Nucleus accumbens (tissue), 56 donors: ENCODE measurements around the gene CCDC9.
"Not testable (repeated sequence)": the region's sequence is repeated elsewhere in the genome, so short reads cannot be mapped to it uniquely, and the experiment has no call there.

Experiments used
- DNase-seq, 56 donors: peaks; one replicate each; lab custom pipeline; 2025; lab: John Stamatoyannopoulos, UW

Gene CCDC9

GRCh38 chr19:47231215-47232054 lies 24.9 kb upstream of the CCDC9 start:
- peak in 52 of 56 donors; percentile 23 to 89 (median 66) for DNase-seq

DNA sequence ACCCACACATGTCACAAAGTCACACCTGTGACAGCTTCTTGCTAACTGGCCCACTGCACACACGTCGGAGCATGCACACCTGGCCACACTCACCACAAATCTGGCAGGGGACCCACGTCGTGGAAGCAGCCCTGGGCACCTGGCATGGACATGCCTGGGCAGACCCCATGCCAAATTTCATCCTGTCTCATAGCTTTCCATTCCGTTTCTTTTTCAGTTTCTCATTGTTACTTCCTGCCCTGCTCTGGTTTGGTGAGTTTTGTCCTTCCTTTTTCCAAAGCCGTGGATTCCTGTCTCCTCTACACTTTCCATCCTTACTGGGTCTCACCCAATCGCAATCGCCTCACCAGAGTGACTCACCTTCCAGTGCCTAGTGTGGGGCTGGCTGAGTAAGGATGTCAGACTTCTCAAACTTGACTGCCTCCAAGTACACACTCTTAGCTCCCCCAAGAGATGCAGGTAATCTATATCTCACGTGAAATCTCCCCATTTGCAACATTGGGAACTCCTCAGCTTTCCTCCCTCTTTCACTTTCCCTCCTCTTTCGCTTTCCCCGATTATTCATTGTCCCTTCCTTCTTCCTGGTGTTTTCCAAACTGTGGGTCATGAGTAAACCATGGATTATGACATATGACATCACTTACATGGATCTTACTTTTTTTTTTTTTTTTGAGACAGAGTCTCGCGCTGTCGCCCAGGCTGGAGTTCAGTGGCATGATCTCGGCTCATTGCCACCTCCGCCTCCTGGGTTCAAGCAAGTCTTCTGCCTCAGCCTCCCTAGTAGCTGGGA lies 23.7 kb upstream of the CCDC9 start:
- no peak for DNase-seq

DNA sequence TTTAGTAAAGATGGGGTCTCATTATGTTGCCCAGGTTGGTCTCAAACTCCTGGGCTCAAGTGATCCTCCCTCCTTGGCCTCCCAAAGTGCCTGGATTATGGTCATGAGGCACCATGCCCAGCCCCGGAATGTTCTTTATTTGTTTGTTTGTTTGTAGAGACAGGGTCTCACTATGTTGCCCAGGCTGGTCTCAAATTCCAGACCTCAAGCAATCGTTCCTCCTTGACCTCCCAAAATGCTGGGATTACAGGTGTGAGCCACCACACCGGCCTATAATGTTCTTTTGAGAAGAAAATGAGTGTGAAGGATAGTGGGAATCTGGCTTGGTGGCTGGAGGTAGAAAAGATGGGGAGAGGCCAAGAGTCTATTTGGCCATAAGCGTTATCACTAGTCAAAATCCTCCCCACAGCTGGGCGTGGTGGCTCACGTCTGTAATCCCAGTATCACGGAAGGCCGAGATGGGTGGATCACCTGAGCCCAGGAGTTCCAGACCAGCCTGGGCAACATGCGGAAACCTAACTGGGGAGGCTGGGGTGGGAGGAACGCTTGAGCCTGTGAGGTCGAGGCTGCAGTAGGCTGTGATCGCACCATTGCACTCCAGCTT lies 20.2 kb upstream of the CCDC9 start:
- no peak for DNase-seq

DNA sequence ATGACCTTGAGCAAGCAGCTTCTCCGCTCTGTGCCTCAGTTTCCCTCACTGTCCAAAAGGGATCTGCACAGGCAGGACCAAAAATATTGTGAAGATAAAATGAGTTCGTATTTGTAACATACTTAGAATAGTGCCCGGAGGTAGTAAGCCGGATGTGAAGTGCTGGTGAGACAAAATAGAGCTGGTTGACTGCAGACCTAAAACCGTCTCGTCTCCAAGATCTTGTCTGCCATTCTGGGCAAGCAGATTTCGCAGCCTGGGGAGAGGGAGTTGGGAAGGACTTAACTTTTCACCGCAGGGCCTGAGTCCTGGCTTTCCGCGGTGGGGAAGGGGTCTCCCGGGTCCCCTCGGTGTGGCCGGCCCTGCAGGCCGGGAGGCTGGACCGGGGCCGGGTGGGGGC lies 17.2 kb upstream of the CCDC9 start:
- DNase-seq = peak in 3 of 56 donors; percentile 13 to 42 (median 28)

- DNase-seq = peak in 55 of 56 donors; percentile 16 to 91 (median 75)
These were observed 16.6 kb upstream of the CCDC9 start for GRCh38 chr19:47239610-47240296.

- no peak for DNase-seq
These were observed 15.8 kb upstream of the CCDC9 start for GRCh38 chr19:47240556-47240955.

DNA sequence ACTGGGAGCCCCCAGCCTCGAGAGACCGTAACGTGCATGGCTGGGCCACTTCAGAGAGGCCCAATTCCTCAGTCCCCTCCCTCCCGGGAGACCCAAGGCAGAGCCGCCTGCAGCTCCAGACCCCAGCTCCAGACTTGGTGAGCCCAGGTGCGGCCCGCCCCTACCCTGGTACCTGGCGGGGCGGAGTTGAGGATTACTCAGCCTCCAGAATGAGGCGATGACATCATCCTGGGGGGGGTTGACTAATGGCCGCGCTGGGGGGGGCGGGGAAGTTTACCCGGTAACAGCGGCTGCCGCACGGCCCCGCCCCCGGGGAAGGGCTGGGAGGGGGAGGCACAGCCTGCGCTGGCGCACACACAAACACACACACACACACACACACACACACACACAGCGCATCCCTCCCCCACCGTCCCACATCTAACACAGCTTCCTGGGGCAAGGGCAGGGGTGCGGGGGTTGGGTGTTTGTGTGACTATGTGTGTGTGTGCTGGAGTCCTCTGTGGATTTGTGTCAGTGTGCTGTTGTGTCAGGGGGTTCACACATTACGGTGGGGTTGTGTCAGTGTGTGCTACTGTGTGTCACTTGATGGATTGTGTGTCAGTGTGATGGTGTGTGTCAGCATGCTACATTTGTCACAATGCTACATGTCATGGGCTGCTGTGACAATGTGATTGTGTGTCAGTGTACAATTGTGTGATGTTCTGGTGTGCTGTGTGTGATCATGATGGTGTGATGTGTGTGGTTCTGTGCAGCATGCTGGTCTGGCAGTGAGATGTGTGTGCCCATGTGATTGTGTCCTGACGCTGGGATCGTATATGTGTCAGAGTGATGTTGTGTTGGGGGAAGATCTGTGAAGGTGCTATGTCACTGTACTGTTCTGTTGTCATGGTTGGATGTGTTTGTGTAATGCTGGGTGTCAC lies 15.1 kb upstream of the CCDC9 start:
- peak in 41 of 56 donors; percentile 2 to 84 (median 48) for DNase-seq

GRCh38 chr19:47241919-47242577 lies 14.3 kb upstream of the CCDC9 start:
- DNase-seq = no peak

DNA sequence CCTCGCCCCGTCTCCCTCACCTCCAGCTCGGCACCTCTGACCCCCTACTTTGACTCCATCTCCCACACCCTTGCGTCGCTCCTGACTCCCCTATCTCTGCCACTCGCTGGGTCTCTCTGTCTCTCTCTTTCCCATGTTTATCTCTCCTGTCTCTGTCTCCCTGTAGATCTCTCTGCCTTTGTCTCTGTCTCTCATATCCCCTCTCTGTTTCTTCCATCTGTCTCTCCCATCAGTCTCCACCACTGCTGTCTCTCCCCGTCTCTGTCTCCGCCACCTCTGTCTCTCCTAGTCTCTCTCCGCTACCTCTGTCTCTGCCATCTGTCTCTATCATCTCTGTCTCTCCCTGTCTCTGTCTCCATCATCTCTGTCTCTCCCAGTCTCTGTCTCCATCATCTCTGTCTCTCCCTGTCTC lies 13.0 kb upstream of the CCDC9 start:
- DNase-seq = no peak

DNA sequence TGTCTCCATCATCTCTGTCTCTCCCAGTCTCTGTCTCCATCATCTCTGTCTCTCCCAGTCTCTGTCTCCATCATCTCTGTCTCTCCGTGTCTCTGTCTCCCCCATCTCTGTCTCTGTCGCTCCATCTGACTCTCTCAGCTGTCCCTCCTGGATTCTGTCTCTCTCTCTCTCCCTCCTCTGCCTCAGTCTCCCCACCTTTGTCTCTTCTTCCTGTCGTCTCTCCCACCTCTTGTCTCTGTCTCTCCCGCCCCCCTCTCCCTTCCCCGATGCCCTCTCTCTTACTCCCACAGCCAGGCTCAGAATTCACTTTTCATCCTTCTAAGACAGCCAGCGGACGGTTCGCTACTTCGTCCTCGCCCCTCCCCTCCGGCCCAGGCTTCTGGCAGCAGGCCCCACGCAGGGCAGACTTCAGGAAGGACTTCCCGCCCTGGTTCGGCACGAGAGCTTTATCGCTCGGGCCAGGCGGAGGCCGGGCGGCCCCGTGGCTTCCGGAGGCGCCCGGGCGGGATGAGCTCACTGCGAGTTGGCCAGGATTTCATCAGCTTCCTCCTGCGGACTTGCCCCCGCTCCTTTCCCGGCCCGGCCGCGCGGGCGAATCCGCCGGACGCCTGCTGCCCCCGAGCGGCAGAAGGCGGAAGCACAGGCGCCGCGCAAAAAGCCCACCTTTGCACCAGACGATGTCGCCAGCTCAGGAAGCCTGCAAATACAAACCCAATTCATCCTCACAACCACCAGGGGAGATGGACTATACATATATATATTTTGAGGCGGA lies 12.4 kb upstream of the CCDC9 start:
- peak in 53 of 56 donors; percentile 17 to 86 (median 67) for DNase-seq

GRCh38 chr19:47247308-47247990 lies 8.9 kb upstream of the CCDC9 start:
- DNase-seq = peak in 45 of 56 donors; percentile 5 to 86 (median 42)

DNA sequence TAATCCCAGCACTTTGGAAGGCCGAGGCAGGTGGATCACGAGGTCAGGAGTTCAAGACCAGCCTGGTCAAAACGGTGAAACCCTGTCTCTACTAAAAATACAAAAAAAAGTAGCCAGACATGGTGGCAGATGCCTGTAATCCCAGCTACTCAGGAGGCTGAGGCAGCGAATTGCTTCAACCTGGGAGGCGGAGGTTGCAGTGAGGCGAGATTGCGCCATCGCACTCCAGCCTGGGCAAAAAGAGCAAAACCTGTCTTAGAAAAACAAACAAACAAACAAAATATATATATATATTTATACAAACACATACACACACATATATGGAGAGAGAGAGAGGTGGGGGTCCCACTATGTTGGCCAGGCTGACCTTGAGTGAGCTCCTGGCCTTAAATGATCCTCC lies 3.3 kb upstream of the CCDC9 start:
- DNase-seq = not testable (repeated sequence)

DNA sequence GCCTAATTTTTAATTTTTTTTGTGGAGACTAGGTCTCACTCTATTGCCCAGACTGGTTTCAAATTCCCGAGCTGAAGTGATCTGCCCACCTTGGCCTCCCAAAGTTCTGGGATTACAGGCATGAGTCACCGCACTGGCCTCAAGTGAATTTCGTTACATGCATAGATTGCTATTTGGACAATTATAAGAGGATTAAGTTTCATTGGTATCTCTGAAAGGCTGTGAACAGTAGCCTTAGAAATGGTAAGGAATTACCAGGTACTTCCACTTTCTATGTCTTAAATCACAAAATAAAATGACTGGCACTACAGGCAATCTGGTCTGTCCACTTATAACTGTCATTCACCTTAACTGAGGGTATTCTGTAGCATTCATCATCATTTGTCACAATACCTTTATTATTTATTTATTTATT lies 2.9 kb upstream of the CCDC9 start:
- DNase-seq = no peak

- no peak for DNase-seq
These were observed 2.4 kb upstream of the CCDC9 start for GRCh38 chr19:47253970-47254369.

- DNase-seq = peak; percentile 95 to 100 (median 100)
These were observed 527 bp downstream of the CCDC9 start for GRCh38 chr19:47256693-47257410.

DNA sequence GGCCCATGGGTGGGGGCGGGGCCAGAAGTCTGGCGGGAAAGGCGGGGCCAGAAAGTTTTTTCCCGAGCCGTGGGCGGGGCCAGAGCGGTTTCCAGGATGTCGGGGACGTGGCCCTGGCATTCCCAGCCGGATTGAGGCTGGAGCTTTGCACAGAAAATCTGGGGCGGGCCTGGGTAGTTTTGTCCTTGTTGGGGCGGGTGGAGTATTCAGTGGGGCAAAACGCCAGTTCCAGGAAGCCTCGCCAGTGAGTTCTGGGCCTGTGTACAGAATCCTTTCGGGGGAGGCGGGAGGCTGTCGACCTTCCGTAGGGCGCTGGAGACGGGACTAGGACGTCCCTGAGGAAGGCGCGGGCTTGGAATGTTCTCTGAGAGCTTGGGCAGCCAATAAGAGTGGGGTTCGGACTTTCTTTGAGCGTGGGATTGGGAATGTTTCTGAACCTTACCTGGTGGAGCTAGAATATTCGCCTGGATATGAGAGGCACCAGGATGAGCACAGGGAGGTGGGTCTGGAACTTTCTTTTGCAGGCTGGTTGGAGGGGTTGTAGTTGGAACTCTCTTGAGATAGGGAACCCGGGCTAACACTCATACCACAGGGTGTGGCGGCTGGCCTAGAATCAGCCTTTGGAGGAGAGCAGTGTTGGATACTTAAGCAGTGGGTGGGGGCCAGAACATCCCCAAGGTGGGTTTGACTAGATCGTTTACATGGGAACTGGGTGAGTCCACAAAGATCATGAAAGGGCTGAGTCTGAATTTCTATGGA lies 1.3 kb downstream of the CCDC9 start:
- peak in 2 of 56 donors; percentile 87 to 88 for DNase-seq
